ENCODE results near the gene DPM1.

- TF ChIP-seq POLR2A (IDR thresholded peaks at IDR 0.05; ENCODE audit: low read depth, low read length) (peak; percentile 67), POLR2AphosphoS5 (IDR thresholded peaks at IDR 0.05; ENCODE audit: low read depth, low read length) (peak; percentile 75), TAF1 (IDR thresholded peaks at IDR 0.05; ENCODE audit: borderline replicate concordance, low read depth, low read length) (no peak)
Measured at GRCh38 chr20:50891138-50891537, 67.2 kb downstream of the DPM1 start.
